Measurements from ENCODE around the gene CFAP92.

Gene CFAP92

GRCh38 chr3:128970740-128971047 lies 23.2 kb downstream of the CFAP92 start:
- ATAC-seq, result no peak
- TF ChIP-seq PPARA (CRISPR knock-in tag; IDR thresholded peaks at IDR 0.05; ENCODE audit: borderline replicate concordance) (no peak), ZFP3 (CRISPR knock-in tag; IDR thresholded peaks at IDR 0.05) (no peak), ZNF8 (CRISPR knock-in tag; IDR thresholded peaks at IDR 0.05) (no peak), TSHZ2 (CRISPR knock-in tag; IDR thresholded peaks at IDR 0.05) (no peak)

GRCh38 chr3:128969993-128970739 lies 23.7 kb downstream of the CFAP92 start:
- TF ChIP-seq TSHZ2 (CRISPR knock-in tag; IDR thresholded peaks at IDR 0.05) (no peak), TCF4 (CRISPR knock-in tag; IDR thresholded peaks at IDR 0.05; ENCODE audit: borderline replicate concordance) (no peak), ISL1 (CRISPR knock-in tag; IDR thresholded peaks at IDR 0.05) (no peak), PATZ1 (CRISPR knock-in tag; IDR thresholded peaks at IDR 0.05; ENCODE audit: borderline replicate concordance) (no peak), ZFP3 (CRISPR knock-in tag; IDR thresholded peaks at IDR 0.05) (no peak), ZNF8 (CRISPR knock-in tag; IDR thresholded peaks at IDR 0.05) (no peak), ESRRG (CRISPR knock-in tag; IDR thresholded peaks at IDR 0.05) (no peak), ZC3H10 (CRISPR knock-in tag; IDR thresholded peaks at IDR 0.05) (no peak), PPARA (CRISPR knock-in tag; IDR thresholded peaks at IDR 0.05; ENCODE audit: borderline replicate concordance) (no peak), ZFP30 (CRISPR knock-in tag; IDR thresholded peaks at IDR 0.05) (no peak), CSRNP3 (CRISPR knock-in tag; IDR thresholded peaks at IDR 0.05) (no peak), SNAI2 (CRISPR knock-in tag; IDR thresholded peaks at IDR 0.05) (no peak), GLIS3 (CRISPR knock-in tag; IDR thresholded peaks at IDR 0.05) (no peak), OSR1 (CRISPR knock-in tag; IDR thresholded peaks at IDR 0.05) (no peak), RARB (CRISPR knock-in tag; IDR thresholded peaks at IDR 0.05) (no peak), ZNF70 (CRISPR knock-in tag; IDR thresholded peaks at IDR 0.05) (no peak), BACH2 (CRISPR knock-in tag; IDR thresholded peaks at IDR 0.05; ENCODE audit: borderline replicate concordance) (no peak), POU6F1 (CRISPR knock-in tag; IDR thresholded peaks at IDR 0.05; ENCODE audit: borderline replicate concordance, low read depth) (no peak), CSDC2 (CRISPR knock-in tag; IDR thresholded peaks at IDR 0.05) (no peak), ZNF565 (CRISPR knock-in tag; conservative IDR thresholded peaks at IDR 0.05; ENCODE audit: low read depth) (no peak)
- peak; percentile 78 for ATAC-seq
